K562 (cell line): ENCODE data around the gene RFC2. TPM values are rescaled to one million over a fixed set of nuclear protein-coding genes. Genes with fewer than 3 reads are reported as not detected.
A peak's percentile ranks its signal among the peaks of the same experiment; 100 is the strongest.

ENCODE experiments used
- ATAC-seq: fragments of 200-7000 bp; cut with Tn5 transposase; 3 replicates; pipeline ENCODE4 v1.9.1; 2020; ENCODE audit warnings: moderate library complexity
- BruUV-seq: library from RNA; stranded (reverse); fragments of 400-500 nt; replicated peaks from 2 replicates; lab custom pipeline; 2021; lab: Mats Ljungman, UMichigan
- CTCF ChIA-PET: fragments of 300-600 bp; formaldehyde crosslinking; extraction: SDS; loops from one replicate; lab custom pipeline; 2021; ENCODE audit warnings: low intra/inter-chr PET ratio; lab: Yijun Ruan, JAX
- POLR2A ChIA-PET: fragments of 300-600, 350-650 bp; sonication (Branson Sonifier 250); formaldehyde crosslinking; extraction: SDS; loops from one replicate; lab custom pipeline; 2021; ENCODE audit warnings: antibody characterized with exemption, inconsistent platforms; lab: Yijun Ruan, JAX
- DNase-seq, 4 experiments: peaks; one replicate each; pipeline versions ENCODE4 v3.0.0 to v3.0.0-alpha.2; 2011 to 2018; ENCODE audit warnings: low spot score in 3 of 4, mixed read lengths in 3 of 4; ENCODE audit errors: extremely low read depth in 1 of 4
- FAIRE-seq: peaks from 2 replicates; lab custom pipeline; 2011; peaks lifted over from hg19 to GRCh38; lab: Jason Lieb, UNC
- H2AFZ ChIP-seq: 2 replicates; pipeline ENCODE4 v1.6.0; 2011; ENCODE audit warnings: low read depth, low read length, control low read depth, inconsistent platforms
- H3K27ac ChIP-seq: fragments of 200-600 bp; 3 replicates; pipeline ENCODE4 v1.8.0; 2011; ENCODE audit warnings: low read depth, mild to moderate bottlenecking, control low read depth, inconsistent platforms, low read length, moderate library complexity, mixed read lengths; ENCODE audit errors: extremely low read depth
- H3K27me3 ChIP-seq, 2 experiments: fragments of 300-600 bp in 1 of 2; 2 replicates in 1 of 2; 3 replicates in 1 of 2; pipeline versions ENCODE4 v1.6.0 to v1.8.0; 2011; ENCODE audit warnings: inconsistent platforms in 2 of 2, low read length in 2 of 2, mild to moderate bottlenecking in 1 of 2, mixed read lengths in 1 of 2, moderate library complexity in 1 of 2; ENCODE audit not compliant: control insufficient read depth in 2 of 2, insufficient read depth in 2 of 2
- H3K36me3 ChIP-seq: fragments of 300-600 bp; 3 replicates; pipeline ENCODE4 v1.8.0; 2011; ENCODE audit warnings: mild to moderate bottlenecking, low read length, inconsistent platforms; ENCODE audit not compliant: control insufficient read depth, insufficient read depth
- H3K4me1 ChIP-seq, 2 experiments: fragments of 200-600 bp in 1 of 2; replicated peaks in 1 of 2; 2 replicates in 1 of 2; 3 replicates in 1 of 2; pipeline versions ENCODE4 v1.5.1 to v1.8.0; 2011; ENCODE audit warnings: inconsistent platforms in 2 of 2, low read length in 2 of 2, mild to moderate bottlenecking in 1 of 2, mixed read lengths in 1 of 2, moderate library complexity in 1 of 2; ENCODE audit not compliant: control insufficient read depth in 2 of 2, insufficient read depth in 2 of 2
- H3K4me2 ChIP-seq: 2 replicates; pipeline ENCODE4 v1.6.1; 2011; ENCODE audit warnings: low read length, control low read depth, inconsistent platforms, mixed read lengths; ENCODE audit not compliant: insufficient read depth
- H3K4me3 ChIP-seq: fragments of 200-600 bp; sonication (generic), shearing (Covaris generic); 2 replicates; pipeline ENCODE4 v1.5.1; 2016; ENCODE audit warnings: control low read depth, inconsistent platforms
- H3K79me2 ChIP-seq: fragments of 200-600 bp; 3 replicates; pipeline ENCODE4 v1.8.0; 2011; ENCODE audit warnings: low read length, inconsistent platforms; ENCODE audit not compliant: control insufficient read depth, insufficient read depth
- H3K9ac ChIP-seq, 2 experiments: 2 replicates each; pipeline versions ENCODE4 v1.6.0 to v1.6.1; 2011; ENCODE audit warnings: low read depth in 2 of 2, low read length in 2 of 2, control low read depth in 1 of 2, inconsistent platforms in 1 of 2, mild to moderate bottlenecking in 1 of 2, mixed read lengths in 1 of 2; ENCODE audit not compliant: insufficient read depth in 1 of 2
- H3K9me1 ChIP-seq: one replicate; pipeline ENCODE4 v1.6.0; 2011; ENCODE audit warnings: inconsistent platforms, mild to moderate bottlenecking, low read length, moderate library complexity; ENCODE audit not compliant: control insufficient read depth, insufficient read depth
- H3K9me3 ChIP-seq: replicated peaks from 2 replicates; pipeline ENCODE4 v1.5.1; 2011; ENCODE audit warnings: low read depth, low read length, inconsistent platforms; ENCODE audit not compliant: control insufficient read depth, insufficient read depth
- H4K20me1 ChIP-seq: replicated peaks from 2 replicates; pipeline ENCODE4 v1.6.1; 2011; ENCODE audit warnings: low read length, inconsistent platforms, mixed read lengths; ENCODE audit not compliant: control insufficient read depth, insufficient read depth
- AFF1 ChIP-seq, 2 experiments: fragments of 450-650 bp; IDR thresholded peaks; 2 replicates each; pipeline ENCODE4 v1.6.1; 2018; ENCODE audit warnings: mild to moderate bottlenecking in 2 of 2, low read depth in 1 of 2; ENCODE audit not compliant: partially characterized antibody in 2 of 2
- ELF1 ChIP-seq: fragments of 200-800 bp; sonication (Bioruptor generic); IDR thresholded peaks from 2 replicates; pipeline ENCODE4 v1.6.1; 2016; ENCODE audit warnings: missing genetic modification characterization, missing compliant biosample characterization
- MITF ChIP-seq: IDR thresholded peaks from 2 replicates; pipeline ENCODE4 v1.6.1; 2014; ENCODE audit warnings: antibody characterized with exemption
- RBM34 ChIP-seq: fragments of 200-400 bp; formaldehyde crosslinking; IDR thresholded peaks from 2 replicates; pipeline ENCODE4 v1.6.1; 2018; ENCODE audit warnings: low read length, borderline replicate concordance; ENCODE audit not compliant: insufficient read depth
- SMARCC2 ChIP-seq: fragments of 450-650 bp; IDR thresholded peaks from 2 replicates; pipeline ENCODE4 v1.6.1; 2017; ENCODE audit warnings: antibody characterized with exemption, moderate library complexity, mild to moderate bottlenecking, low read depth
- ZNF140 ChIP-seq: fragments of 250-450 bp; sonication (Bioruptor Pico); IDR thresholded peaks from 2 replicates; pipeline ENCODE4 v1.8.0; 2021; ENCODE audit warnings: moderate library complexity, mild to moderate bottlenecking, inconsistent platforms
- WGBS: fragments of 100-300 bp; shearing (Covaris generic); methylation state at CpG from one replicate; pipeline ENCODE4 v1.1.6; 2016; ENCODE audit warnings: low coverage, mixed read lengths; ENCODE audit not compliant: insufficient coverage; ENCODE audit errors: missing lambda C conversion rate; 5-methylcytosine and 5-hydroxymethylcytosine counted together
- in situ Hi-C: fragments of 300-500 bp; cut with MboI; formaldehyde crosslinking; loops from 4 replicates; pipeline ENCODE4 v1.15.0; 2018; ENCODE audit warnings: inconsistent platforms, mixed read lengths
- intact Hi-C: fragments of 100-400 bp; cut with micrococcal nuclease; formaldehyde crosslinking; loops from 2 replicates; pipeline ENCODE4 v1.14.2; 2022
- polyA plus RNA-seq, 8 experiments: library from polyadenylated mRNA; depleted of rRNA in 4 of 8; stranded (reverse) in 5 of 8; unstranded in 3 of 8; fragments of >200 nt; fragmentation: Nextera tagmentation in 2 of 8; fragmentation: Illumina TruSeq in 1 of 8; extraction: Ambion mirVana in 2 of 8; extraction: Trizol in 1 of 8; gene quantifications; 2 replicates each; pipeline versions ENCODE4 v1.2.1 to v1.2.3, GENCODE V29; 2011 to 2014; ENCODE audit warnings: inconsistent platforms in 1 of 8, missing spikeins in 1 of 8
- total RNA-seq, 7 experiments: library from RNA; depleted of rRNA in 6 of 7; stranded (reverse); fragments of >200 nt in 6 of 7; fragmentation: Illumina TruSeq in 2 of 7; extraction: Trizol in 2 of 7; gene quantifications; 2 replicates each; pipeline versions ENCODE4 v1.2.1 to v1.2.3, GENCODE V29; 2011 to 2021; ENCODE audit warnings: low replicate concordance in 1 of 7

Gene RFC2
- total and polyA plus RNA-seq, 9 of the 15 experiments (the other 6 are each of a cell fraction or from before 2014, with no cell fraction given): 32.5 to 161 (median 102) TPM

- no peak for TF ChIP-seq MITF
Observed at GRCh38 chr7:74254858-74255379, 720 bp upstream of the RFC2 start (continued).

- Histone ChIP-seq H3K9ac (peak overlapping the region; percentile 99 to 100), H2AFZ (peak overlapping the region; percentile 96), H3K9me3 (no peaks in the 10 kb centered on the region), H4K20me1 (no peaks in the 10 kb centered on the region; the same call in 1 of the 2 replicates), H3K27me3 (no peaks in the 10 kb centered on the region), H3K4me3 (peak overlapping the region; percentile 98), H3K9me1 (no peaks in the 10 kb centered on the region)
- DNase-seq (peak in 1 of 4 experiments; percentile 39), ATAC-seq (peak; percentile 52)
- CTCF ChIA-PET: no interaction called here
- TF ChIP-seq ZNF140 (no peak), RBM34 (no peak), AFF1 (IDR thresholded peaks at IDR 0.05; ENCODE audit: low read depth in 1 of 2, partially characterized antibody in 2 of 2) (peak in 1 of 2 experiments; percentile 21), ELF1 (tag) (peak; percentile 60; the same call in 1 of the 2 replicates), SMARCC2 (peak; percentile 27; the same call in 1 of the 2 replicates)
- TF ChIP-seq, all 486 proteins: peak for 3
- WGBS: under 1% methylated on average over 10 of the region's 10 CpGs
- BruUV-seq: TSS peak; percentile 79
- H3K36me3 ChIP-seq: peaks cover 36% of the 10 kb centered on the region
- peak; percentile 79 for FAIRE-seq
- in situ Hi-C loops: no loop called here
- peak overlapping the region; percentile 90 for H3K4me2 ChIP-seq
- POLR2A ChIA-PET: interaction anchor here (1.3 to 1.6 kb wide), 3 partner anchors 10 to 17 kb away, joined by 5 to 8 read pairs (median 8); no protein-coding TSS in a partner anchor
- peaks cover 40% of the 10 kb centered on the region for H3K79me2 ChIP-seq
- H3K4me1 ChIP-seq: peaks cover 9 to 24% of the 10 kb centered on the region in 2 experiments; a peak in 3 of 5 replicates
- intact Hi-C loops: loop anchor here (10.0 kb wide), 1 partner anchor 61 kb away; no protein-coding TSS in a partner anchor
- peak overlapping the region; percentile 93 for H3K27ac ChIP-seq
Observed at GRCh38 chr7:74253835-74254128, 417 bp downstream of the RFC2 start.
